Measurements from ENCODE around the gene C1D. TPM values are rescaled to one million over a fixed set of nuclear protein-coding genes. Genes with fewer than 3 reads are reported as not detected.
A peak's percentile ranks its signal among the peaks of the same experiment; 100 is the strongest.

Gene C1D
- total RNA-seq (2014; rRNA removed; shearing (Covaris generic)), result 17.5 and 29.6 TPM in 2 replicates

DNA sequence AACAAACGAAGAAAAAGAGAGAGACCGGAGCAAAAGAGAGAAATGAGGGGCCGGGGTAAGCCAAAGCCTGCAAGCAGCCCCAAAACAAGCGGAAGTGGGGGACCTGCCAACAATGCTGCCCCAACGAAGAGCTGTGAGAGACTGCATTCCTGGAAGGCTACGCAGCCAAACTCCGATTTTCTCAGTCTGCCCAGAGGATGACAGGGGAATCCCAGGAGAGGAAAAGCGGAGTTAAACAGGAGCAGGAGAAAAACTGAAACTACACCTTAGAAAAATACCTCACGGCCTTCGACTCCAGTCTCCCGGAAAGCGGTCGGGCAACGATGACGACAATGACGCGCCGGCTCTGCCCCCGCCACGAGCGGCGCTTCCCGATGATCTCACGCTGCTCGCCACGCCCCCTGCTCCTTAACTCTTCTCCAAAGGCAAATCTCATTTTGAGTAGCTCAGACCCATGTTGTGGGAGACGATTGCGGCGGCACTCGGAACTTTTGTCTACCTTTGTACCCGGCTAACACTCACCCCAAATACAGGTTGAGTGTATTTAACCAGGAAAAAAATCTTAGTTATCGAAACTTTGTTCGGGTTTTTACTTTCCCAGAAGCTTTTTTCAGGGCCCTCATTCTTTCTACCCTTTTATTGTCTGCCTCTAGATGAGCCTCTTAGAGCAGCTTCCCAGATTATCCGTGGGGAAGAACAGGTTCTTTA lies at the start of gene C1D:
C1D (minus strand) TSS at position 325 of the 708 bp plus-strand sequence. CDS start 15,694 bp downstream, outside the sequence.
- peak; percentile 78 for DNase-seq
- Histone ChIP-seq H3K4me3 (ENCODE audit: insufficient read depth, low read depth, low read length) (peak within 1 kb of the TSS; percentile 87), H3K27me3 (ENCODE audit: control insufficient read depth, insufficient read depth, low read length) (no peaks in the 10 kb centered on the region), H3K36me3 (replicated peaks; ENCODE audit: control insufficient read depth, insufficient read depth, low read length) (no peaks in the 10 kb centered on the region)

- Histone ChIP-seq H3K27me3 (ENCODE audit: control insufficient read depth, insufficient read depth, low read length) (no peaks in the 10 kb centered on the region), H3K36me3 (replicated peaks; ENCODE audit: control insufficient read depth, insufficient read depth, low read length) (no peaks in the 10 kb centered on the region), H3K4me3 (ENCODE audit: insufficient read depth, low read depth, low read length) (no peak overlapping the region)
- no peak for DNase-seq
Observed at GRCh38 chr2:68110102-68110501, 47.3 kb upstream of the C1D start.

- DNase-seq, result no peak
- no peaks in the 10 kb centered on the region for H3K27me3 ChIP-seq (ENCODE audit: control insufficient read depth, insufficient read depth, low read length)
- H3K36me3 ChIP-seq (replicated peaks; ENCODE audit: control insufficient read depth, insufficient read depth, low read length), result no peaks in the 10 kb centered on the region
- H3K4me3 ChIP-seq (ENCODE audit: insufficient read depth, low read depth, low read length), result no peak overlapping the region
Observed at GRCh38 chr2:68108120-68108519, 45.3 kb upstream of the C1D start.

GRCh38 chr2:68107475-68107874 lies 44.7 kb upstream of the C1D start:
- Histone ChIP-seq H3K36me3 (replicated peaks; ENCODE audit: control insufficient read depth, insufficient read depth, low read length) (no peaks in the 10 kb centered on the region), H3K4me3 (ENCODE audit: insufficient read depth, low read depth, low read length) (no peak overlapping the region), H3K27me3 (ENCODE audit: control insufficient read depth, insufficient read depth, low read length) (no peaks in the 10 kb centered on the region)
- DNase-seq, result no peak

DNA sequence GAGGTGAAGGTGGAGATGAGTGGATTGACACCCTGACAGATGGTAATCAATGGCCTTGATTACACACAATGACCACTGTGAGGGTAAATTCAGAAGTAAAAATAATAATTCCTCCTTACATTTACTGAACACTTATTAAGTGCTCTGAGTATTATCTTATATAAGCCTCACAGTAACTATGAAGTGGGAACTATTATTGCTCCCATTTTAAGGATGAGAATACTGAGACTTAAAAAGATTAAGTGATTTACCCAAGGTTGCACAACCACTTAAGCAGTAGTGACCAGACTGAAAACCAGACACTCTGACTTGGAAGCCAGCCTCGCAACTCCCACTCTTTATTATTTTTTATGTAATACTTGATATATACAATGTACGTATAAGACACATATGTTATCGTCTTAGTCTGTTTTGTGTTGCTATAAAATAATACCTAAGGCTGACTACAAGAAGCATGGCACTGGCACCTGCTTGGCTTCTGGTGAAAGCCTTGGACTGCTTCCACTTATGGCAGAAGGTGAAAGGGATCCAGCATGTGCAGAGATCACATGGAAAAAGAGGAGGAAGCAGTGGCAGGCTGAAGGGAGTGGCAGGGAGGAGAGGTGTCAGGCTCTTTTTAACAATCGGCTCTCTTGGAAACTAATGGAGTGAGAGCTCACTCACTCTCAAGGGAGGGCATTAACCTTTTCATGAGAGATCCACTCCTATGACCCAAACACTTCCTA lies 41.5 kb upstream of the C1D start:
- H3K27me3 ChIP-seq (ENCODE audit: control insufficient read depth, insufficient read depth, low read length), result no peaks in the 10 kb centered on the region
- no peak for DNase-seq
- no peak overlapping the region for H3K4me3 ChIP-seq (ENCODE audit: insufficient read depth, low read depth, low read length)
- H3K36me3 ChIP-seq (replicated peaks; ENCODE audit: control insufficient read depth, insufficient read depth, low read length), result no peaks in the 10 kb centered on the region

GRCh38 chr2:68103709-68104055 lies 40.9 kb upstream of the C1D start:
- no peaks in the 10 kb centered on the region for H3K36me3 ChIP-seq (replicated peaks; ENCODE audit: control insufficient read depth, insufficient read depth, low read length)
- no peaks in the 10 kb centered on the region for H3K27me3 ChIP-seq (ENCODE audit: control insufficient read depth, insufficient read depth, low read length)
- DNase-seq, result no peak
- H3K4me3 ChIP-seq (ENCODE audit: insufficient read depth, low read depth, low read length), result no peak overlapping the region

DNA sequence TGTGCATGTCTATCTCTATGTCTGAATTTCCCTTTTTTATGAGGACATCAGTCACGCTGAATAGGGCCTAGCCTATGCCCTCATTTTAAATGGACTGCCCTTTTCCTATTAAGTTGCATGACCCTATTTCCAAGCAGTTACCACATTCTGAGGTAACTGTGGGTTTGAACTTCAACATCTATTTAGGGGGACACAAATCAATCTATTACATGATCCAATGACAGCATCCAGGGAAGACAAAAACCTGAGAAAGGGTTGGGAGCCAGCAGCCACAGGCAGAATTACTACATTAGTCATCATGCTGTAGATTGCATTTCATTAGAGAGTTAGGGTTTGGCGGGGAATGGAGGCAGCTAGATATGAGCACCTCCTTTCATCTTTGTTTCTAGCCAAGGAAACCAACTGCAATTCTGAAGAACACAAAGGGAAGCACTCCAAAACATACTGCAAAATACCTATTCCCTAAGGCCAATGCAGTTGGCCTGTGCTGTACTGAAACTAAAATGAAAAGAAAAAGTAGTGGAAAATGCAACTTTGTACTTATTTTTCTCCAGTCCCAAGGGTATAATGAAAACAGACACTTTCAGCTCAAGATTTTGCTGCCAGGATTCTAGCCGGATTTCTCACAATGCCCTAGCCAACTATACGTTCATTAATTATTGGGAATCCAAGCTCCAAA lies 40.4 kb upstream of the C1D start:
- Histone ChIP-seq H3K4me3 (ENCODE audit: insufficient read depth, low read depth, low read length) (no peak overlapping the region), H3K27me3 (ENCODE audit: control insufficient read depth, insufficient read depth, low read length) (no peaks in the 10 kb centered on the region), H3K36me3 (replicated peaks; ENCODE audit: control insufficient read depth, insufficient read depth, low read length) (no peaks in the 10 kb centered on the region)
- no peak for DNase-seq

GRCh38 chr2:68100189-68100588 lies 37.4 kb upstream of the C1D start:
- no peak for DNase-seq
- Histone ChIP-seq H3K36me3 (replicated peaks; ENCODE audit: control insufficient read depth, insufficient read depth, low read length) (no peaks in the 10 kb centered on the region), H3K4me3 (ENCODE audit: insufficient read depth, low read depth, low read length) (no peak overlapping the region), H3K27me3 (ENCODE audit: control insufficient read depth, insufficient read depth, low read length) (no peaks in the 10 kb centered on the region)

DNA sequence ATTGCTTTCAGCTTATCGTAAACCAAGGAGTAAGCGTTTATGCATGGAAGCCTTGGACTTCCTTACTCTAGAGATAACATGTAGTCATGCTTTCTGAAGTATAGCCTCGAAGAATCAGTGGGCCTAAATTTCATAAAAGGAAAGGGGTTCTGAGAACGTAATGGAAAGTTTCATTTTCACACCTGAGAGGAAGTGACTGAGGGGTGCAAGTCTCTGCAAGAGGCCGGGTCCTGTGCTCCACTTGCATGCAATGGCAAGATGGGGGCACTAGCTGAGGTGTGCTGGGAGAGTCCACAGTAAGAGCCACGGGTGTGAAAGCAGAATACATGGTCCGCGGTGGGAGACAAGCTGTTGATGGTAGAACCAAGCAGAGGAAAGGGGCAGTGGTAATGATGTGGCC lies 36.5 kb upstream of the C1D start:
- no peaks in the 10 kb centered on the region for H3K27me3 ChIP-seq (ENCODE audit: control insufficient read depth, insufficient read depth, low read length)
- no peaks in the 10 kb centered on the region for H3K36me3 ChIP-seq (replicated peaks; ENCODE audit: control insufficient read depth, insufficient read depth, low read length)
- no peak overlapping the region for H3K4me3 ChIP-seq (ENCODE audit: insufficient read depth, low read depth, low read length)
- no peak for DNase-seq

DNA sequence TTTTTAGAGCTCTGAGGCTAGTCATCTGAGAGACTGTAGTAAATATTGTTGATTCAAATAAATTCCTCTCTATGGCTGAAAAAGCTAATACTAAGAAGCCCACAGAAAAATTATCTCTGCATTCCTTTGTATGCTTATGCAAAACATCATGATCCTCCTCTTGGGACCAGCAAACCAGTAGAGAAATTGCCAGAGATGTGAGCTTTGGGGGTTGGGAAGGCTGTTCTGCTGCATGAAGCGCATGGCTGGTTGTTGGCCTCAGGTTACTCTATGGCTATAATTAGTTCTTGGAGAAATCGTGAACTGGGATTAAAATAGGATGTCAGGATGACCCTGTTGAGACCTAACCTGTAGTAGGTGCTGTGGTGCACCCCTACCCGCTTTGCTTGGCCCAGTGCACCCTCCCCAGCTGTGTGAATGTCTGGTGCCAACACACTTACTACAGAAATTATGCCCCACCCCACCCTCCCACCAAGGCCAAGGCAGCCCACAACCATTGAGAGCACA lies 35.5 kb upstream of the C1D start:
- DNase-seq, result no peak
- Histone ChIP-seq H3K27me3 (ENCODE audit: control insufficient read depth, insufficient read depth, low read length) (no peaks in the 10 kb centered on the region), H3K4me3 (ENCODE audit: insufficient read depth, low read depth, low read length) (no peak overlapping the region), H3K36me3 (replicated peaks; ENCODE audit: control insufficient read depth, insufficient read depth, low read length) (no peaks in the 10 kb centered on the region)

DNA sequence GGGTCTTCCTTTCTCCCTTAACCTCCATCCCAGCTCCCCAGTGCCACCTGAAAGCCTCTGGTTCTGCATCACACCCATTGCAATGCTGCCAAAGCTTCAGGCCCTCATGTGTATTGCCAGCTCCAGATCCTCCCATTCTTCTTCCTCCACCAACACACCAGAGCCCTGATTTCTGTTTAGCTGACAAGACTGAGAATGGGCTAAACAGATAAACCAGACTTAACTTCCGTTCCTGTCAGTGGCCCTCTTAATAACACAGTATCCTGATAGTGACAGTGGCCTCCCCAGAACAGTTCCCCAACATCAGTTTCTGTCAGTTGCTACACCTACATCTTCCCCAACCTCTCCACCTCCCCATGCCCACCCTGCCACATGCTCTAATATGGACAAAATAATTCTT lies 31.3 kb upstream of the C1D start:
- Histone ChIP-seq H3K36me3 (replicated peaks; ENCODE audit: control insufficient read depth, insufficient read depth, low read length) (no peaks in the 10 kb centered on the region), H3K4me3 (ENCODE audit: insufficient read depth, low read depth, low read length) (no peak overlapping the region), H3K27me3 (ENCODE audit: control insufficient read depth, insufficient read depth, low read length) (no peaks in the 10 kb centered on the region)
- no peak for DNase-seq

DNA sequence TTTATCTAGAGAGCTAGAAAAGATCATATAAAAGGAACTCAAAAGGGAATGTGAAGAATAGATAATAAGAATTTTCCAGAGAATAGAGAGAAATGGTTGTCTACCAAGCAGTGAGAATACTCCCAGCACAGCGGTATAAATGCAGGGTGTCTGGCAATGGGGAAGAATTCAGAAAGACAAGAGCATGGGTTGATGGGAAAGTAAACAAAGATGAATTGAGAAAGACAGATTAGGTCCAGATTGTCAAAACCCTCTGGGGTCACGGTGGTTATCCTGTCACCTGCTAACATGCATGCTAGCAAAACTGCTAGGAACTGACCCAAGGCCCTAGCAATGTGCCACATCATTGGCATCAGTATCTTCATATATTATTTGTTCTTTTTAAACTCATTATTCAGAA lies 30.8 kb upstream of the C1D start:
- Histone ChIP-seq H3K36me3 (replicated peaks; ENCODE audit: control insufficient read depth, insufficient read depth, low read length) (no peaks in the 10 kb centered on the region), H3K27me3 (ENCODE audit: control insufficient read depth, insufficient read depth, low read length) (no peaks in the 10 kb centered on the region), H3K4me3 (ENCODE audit: insufficient read depth, low read depth, low read length) (no peak overlapping the region)
- DNase-seq, result no peak

DNA sequence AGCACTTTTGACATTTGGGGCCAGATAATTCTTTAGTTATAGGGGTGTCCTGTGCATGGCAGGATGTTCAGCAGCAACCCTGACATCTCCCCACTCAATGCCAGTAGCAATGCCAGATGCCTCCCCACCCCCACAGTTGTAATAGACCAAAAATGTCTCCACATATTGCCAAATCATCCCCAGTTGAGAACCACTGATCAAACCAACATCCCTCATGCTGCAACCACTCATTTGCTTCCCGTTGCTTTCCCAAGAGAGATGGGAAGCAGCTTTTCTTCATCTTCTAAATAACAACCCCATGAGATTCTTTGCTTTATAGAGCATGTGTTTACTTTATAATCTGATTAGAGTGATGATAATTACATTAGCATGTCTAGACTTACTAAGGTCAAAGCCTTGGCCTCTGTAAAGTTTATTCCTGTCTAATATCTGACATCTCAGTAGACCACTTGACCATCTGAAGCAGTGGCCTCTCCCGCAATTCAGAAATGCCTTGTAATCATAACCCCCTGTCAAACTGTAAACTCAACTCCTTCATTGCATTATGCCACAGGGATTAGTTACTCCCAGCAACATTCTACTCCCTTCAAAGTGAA lies 28.7 kb upstream of the C1D start:
- no peaks in the 10 kb centered on the region for H3K27me3 ChIP-seq (ENCODE audit: control insufficient read depth, insufficient read depth, low read length)
- DNase-seq, result no peak
- no peak overlapping the region for H3K4me3 ChIP-seq (ENCODE audit: insufficient read depth, low read depth, low read length)
- no peaks in the 10 kb centered on the region for H3K36me3 ChIP-seq (replicated peaks; ENCODE audit: control insufficient read depth, insufficient read depth, low read length)

DNA sequence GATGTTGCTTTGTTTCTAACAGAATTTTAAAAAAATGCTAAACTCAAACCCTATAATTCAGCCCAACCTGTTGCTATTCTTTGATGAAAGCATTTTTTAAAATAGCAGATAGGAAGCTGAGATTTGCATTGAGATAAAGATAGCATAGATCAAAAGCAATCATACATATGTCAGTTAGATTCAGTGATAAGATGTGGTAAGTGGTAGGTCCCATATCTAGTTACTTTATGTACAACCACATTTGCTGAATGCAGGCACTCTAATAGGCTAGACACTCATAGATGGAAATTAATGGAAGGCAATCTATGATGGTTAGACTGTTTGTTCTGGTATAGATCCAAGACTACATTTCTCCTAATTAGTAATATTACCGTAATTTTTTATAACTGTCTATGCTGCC lies 27.2 kb upstream of the C1D start:
- DNase-seq, result no peak
- Histone ChIP-seq H3K4me3 (ENCODE audit: insufficient read depth, low read depth, low read length) (no peak overlapping the region), H3K36me3 (replicated peaks; ENCODE audit: control insufficient read depth, insufficient read depth, low read length) (no peaks in the 10 kb centered on the region)

More for the DNA sequence above, 27.2 kb upstream of the C1D start:
- H3K27me3 ChIP-seq (ENCODE audit: control insufficient read depth, insufficient read depth, low read length), result no peaks in the 10 kb centered on the region

All from H7 (cell line).